IMR-90 (cell line): ENCODE results near the gene OPRL1. TPM values are rescaled to one million over a fixed set of nuclear protein-coding genes. Genes with fewer than 3 reads are reported as not detected.

Experiments
- ATAC-seq: fragments of 200-7000 bp; cut with Tn5 transposase; 2 replicates; pipeline ENCODE4 v1.9.1; 2020; ENCODE audit warnings: low read depth, mild to moderate bottlenecking, moderate library complexity
- BruUV-seq: library from RNA; stranded (reverse); fragments of 400-500 nt; replicated peaks from 2 replicates; lab custom pipeline; 2021; lab: Mats Ljungman, UMichigan
- CTCF ChIA-PET: fragments of 300-600 bp; formaldehyde crosslinking; extraction: SDS; loops from one replicate; lab custom pipeline; 2021; ENCODE audit warnings: antibody characterized with exemption; lab: Yijun Ruan, JAX
- POLR2A ChIA-PET: fragments of 300-600 bp; sonication (Branson Sonifier 250); formaldehyde crosslinking; loops from one replicate; lab custom pipeline; 2022; ENCODE audit warnings: antibody characterized with exemption; ENCODE audit not compliant: unreplicated experiment; lab: Charles Lee
- DNase-seq: peaks from one replicate; pipeline ENCODE4 v3.0.0; 2013
- H2AFZ ChIP-seq: replicated peaks from 2 replicates; pipeline ENCODE3; 2013; ENCODE audit warnings: low read length, mild to moderate bottlenecking; ENCODE audit not compliant: poor library complexity
- H2AK5ac ChIP-seq: 2 replicates; pipeline ENCODE4 v1.6.1; 2013; ENCODE audit warnings: low read depth, low read length, inconsistent platforms
- H2AK9ac ChIP-seq: replicated peaks from 2 replicates; pipeline ENCODE3; 2013; ENCODE audit warnings: mild to moderate bottlenecking, low read depth, low read length, moderate library complexity; ENCODE audit not compliant: poor library complexity
- H2BK120ac ChIP-seq: 2 replicates; pipeline ENCODE4 v1.6.1; 2013; ENCODE audit warnings: low read depth, low read length, inconsistent platforms
- H2BK15ac ChIP-seq: 3 replicates; pipeline ENCODE4 v1.6.1; 2013; ENCODE audit warnings: low read depth, low read length, inconsistent platforms
- H2BK20ac ChIP-seq: 2 replicates; pipeline ENCODE4 v1.6.1; 2013; ENCODE audit warnings: low read depth, mild to moderate bottlenecking, inconsistent platforms, low read length, moderate library complexity
- H2BK5ac ChIP-seq: 2 replicates; pipeline ENCODE4 v1.6.1; 2013; ENCODE audit warnings: mild to moderate bottlenecking, low read depth, low read length, inconsistent platforms; ENCODE audit not compliant: poor library complexity, severe bottlenecking
- H3K14ac ChIP-seq: replicated peaks from 2 replicates; pipeline ENCODE4 v1.6.1; 2013; ENCODE audit warnings: low read depth, low read length, inconsistent platforms
- H3K18ac ChIP-seq: 2 replicates; pipeline ENCODE4 v1.6.1; 2013; ENCODE audit warnings: low read depth, low read length, control low read depth
- H3K23ac ChIP-seq: 2 replicates; pipeline ENCODE4 v1.6.1; 2013; ENCODE audit warnings: low read depth, low read length, inconsistent platforms
- H3K27ac ChIP-seq: 2 replicates; pipeline ENCODE4 v1.5.1; 2013; ENCODE audit warnings: mild to moderate bottlenecking, control low read depth, low read length; ENCODE audit not compliant: insufficient read depth
- H3K27me3 ChIP-seq: 2 replicates; pipeline ENCODE4 v1.6.1; 2013; ENCODE audit warnings: low read length; ENCODE audit not compliant: control insufficient read depth, insufficient read depth
- H3K36me3 ChIP-seq: 2 replicates; pipeline ENCODE4 v1.6.1; 2013; ENCODE audit warnings: low read length, mixed read lengths; ENCODE audit not compliant: control insufficient read depth, insufficient read depth
- H3K4ac ChIP-seq: 2 replicates; pipeline ENCODE4 v1.6.1; 2013; ENCODE audit warnings: low read depth, low read length, inconsistent platforms
- H3K4me1 ChIP-seq: 2 replicates; pipeline ENCODE4 v1.6.1; 2013; ENCODE audit warnings: low read length, mixed read lengths; ENCODE audit not compliant: control insufficient read depth, insufficient read depth
- H3K4me2 ChIP-seq: 2 replicates; pipeline ENCODE4 v1.6.1; 2013; ENCODE audit warnings: low read depth, mild to moderate bottlenecking, control low read depth, low read length, moderate library complexity
- H3K4me3 ChIP-seq: 2 replicates; pipeline ENCODE4 v1.5.1; 2013; ENCODE audit warnings: low read depth, mild to moderate bottlenecking, control low read depth, low read length, moderate library complexity; ENCODE audit not compliant: insufficient read depth
- H3K56ac ChIP-seq: 2 replicates; pipeline ENCODE4 v1.6.1; 2013; ENCODE audit warnings: low read length, inconsistent platforms; ENCODE audit not compliant: insufficient read depth; ENCODE audit errors: extremely low read depth
- H3K79me1 ChIP-seq, 2 experiments: 2 replicates each; pipeline ENCODE4 v1.6.1; 2013; ENCODE audit warnings: low read length in 2 of 2, inconsistent platforms in 1 of 2, low read depth in 1 of 2
- H3K9ac ChIP-seq: 2 replicates; pipeline ENCODE4 v1.6.1; 2013; ENCODE audit warnings: low read depth, low read length, control low read depth
- H3K9me1 ChIP-seq: 2 replicates; pipeline ENCODE4 v1.6.1; 2013; ENCODE audit warnings: low read length, inconsistent platforms; ENCODE audit not compliant: insufficient read depth
- H3K9me3 ChIP-seq: 2 replicates; pipeline ENCODE4 v1.6.1; 2013; ENCODE audit warnings: low read length; ENCODE audit not compliant: control insufficient read depth, insufficient read depth
- H4K20me1 ChIP-seq: 2 replicates; pipeline ENCODE4 v1.6.1; 2013; ENCODE audit warnings: low read length, inconsistent platforms; ENCODE audit not compliant: insufficient read depth
- H4K5ac ChIP-seq: 2 replicates; pipeline ENCODE4 v1.6.1; 2013; ENCODE audit warnings: mild to moderate bottlenecking, low read depth, low read length, control low read depth
- H4K8ac ChIP-seq, 2 experiments: 2 replicates each; pipeline ENCODE4 v1.6.1; 2013; ENCODE audit warnings: low read depth in 2 of 2, low read length in 2 of 2, control low read depth in 1 of 2, inconsistent platforms in 1 of 2
- H4K91ac ChIP-seq: 2 replicates; pipeline ENCODE4 v1.6.1; 2013; ENCODE audit warnings: low read depth, low read length, inconsistent platforms; ENCODE audit not compliant: insufficient read depth
- BHLHE40 ChIP-seq: fragments of 150-350 bp; IDR thresholded peaks from 2 replicates; pipeline ENCODE4 v1.6.1; 2016; ENCODE audit warnings: mild to moderate bottlenecking, low read depth, low read length
- CHD1 ChIP-seq: IDR thresholded peaks from 2 replicates; pipeline ENCODE4 v1.6.1; 2012; ENCODE audit warnings: low read depth, low read length, improper control_type of control experiment
- RCOR1 ChIP-seq: IDR thresholded peaks from 2 replicates; pipeline ENCODE4 v1.6.1; 2012; ENCODE audit warnings: mild to moderate bottlenecking, low read length, improper control_type of control experiment; ENCODE audit not compliant: insufficient replicate concordance
- RFX5 ChIP-seq: IDR thresholded peaks from 2 replicates; pipeline ENCODE4 v1.8.0; 2012; ENCODE audit warnings: low read depth, mild to moderate bottlenecking, low read length, moderate library complexity
- WGBS, 2 experiments: methylation state at CpG; one replicate each; pipeline versions ENCODE4 v1.1.5 to v1.1.7; 2013; ENCODE audit warnings: missing lambda C conversion rate in 2 of 2; ENCODE audit not compliant: insufficient read length in 1 of 2; ENCODE audit errors: extremely low coverage in 2 of 2; 5-methylcytosine and 5-hydroxymethylcytosine counted together
- dilution Hi-C: fragments of 300-500 bp; cut with HindIII; formaldehyde crosslinking; loops from one replicate; pipeline ENCODE4 v1.14.3; 2018; ENCODE audit warnings: low sequenced_read_pairs; ENCODE audit not compliant: unreplicated experiment
- in situ Hi-C: fragments of 300-500 bp; cut with MboI; formaldehyde crosslinking; loops from 3 replicates; pipeline ENCODE4 v1.14.3; 2019; ENCODE audit warnings: low sequenced_read_pairs, inconsistent platforms, mixed read lengths
- intact Hi-C: fragments of 100-400 bp; cut with micrococcal nuclease; formaldehyde crosslinking; loops from 2 replicates; pipeline ENCODE4 v1.10.0; 2022
- polyA plus RNA-seq, 3 experiments: library from polyadenylated mRNA; depleted of rRNA; stranded (reverse); fragments of >200 nt; gene quantifications; 2 replicates each; pipeline ENCODE4 v1.2.3, GENCODE V29; 2012; ENCODE audit warnings: low replicate concordance in 1 of 3
- total RNA-seq: library from RNA; depleted of rRNA; stranded (reverse); fragments of >200 nt; gene quantifications from 2 replicates; pipeline ENCODE4 v1.2.3, GENCODE V29; 2012
- TF ChIP-seq, protein P1 (sequence below): conservative IDR thresholded peaks from 2 replicates; pipeline ENCODE4 v1.5.1; 2012; ENCODE audit warnings: mild to moderate bottlenecking, low read depth, low read length, improper control_type of control experiment

OPRL1 gene
- total and polyA plus RNA-seq, 2 of the 4 experiments (the other 2 are of a cell fraction): 0.36 to 1.2 TPM

DNA sequence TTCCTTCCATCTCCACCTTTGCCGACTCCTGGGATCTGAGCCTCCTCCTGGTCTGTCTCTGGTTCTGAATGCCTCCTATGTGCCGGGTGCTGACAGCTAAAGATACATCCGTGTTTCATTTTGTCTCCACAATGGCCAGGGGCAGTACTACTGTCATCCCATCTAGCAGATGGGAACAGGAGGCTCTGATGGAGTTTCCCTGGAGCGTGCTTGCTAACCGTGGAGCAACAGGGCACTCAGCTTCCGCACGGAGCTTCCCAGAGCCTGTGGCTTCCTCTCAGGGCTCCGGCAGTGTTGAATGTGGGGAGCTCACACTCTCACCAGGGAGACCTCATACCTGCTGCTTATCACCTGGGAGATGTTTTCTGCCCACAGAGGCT lies 39.4 kb downstream of the OPRL1 start:
- no peak overlapping the region for H3K4me3 ChIP-seq
- POLR2A ChIA-PET: no interaction called here
- no peak overlapping the region for H2BK120ac ChIP-seq
- no peak overlapping the region for H3K4ac ChIP-seq
- no peak overlapping the region for H2AK5ac ChIP-seq
- no peaks in the 10 kb centered on the region for H3K36me3 ChIP-seq
- H3K27me3 ChIP-seq: peaks cover 32% of the 10 kb centered on the region
- H2BK20ac ChIP-seq: no peak overlapping the region
- H3K14ac ChIP-seq: no peak overlapping the region
- H3K4me2 ChIP-seq: no peak overlapping the region
- CTCF ChIA-PET: interaction anchor here (1.8 to 2.0 kb wide), 2 partner anchors 36 to 80 kb away, joined by 6 to 8 read pairs; no protein-coding TSS in a partner anchor
- no peak overlapping the region for H3K23ac ChIP-seq
- DNase-seq (no peak), ATAC-seq (no peak)
- no peak overlapping the region for H2AK9ac ChIP-seq
- H3K9me1 ChIP-seq: no peaks in the 10 kb centered on the region
- H3K4me1 ChIP-seq: no peaks in the 10 kb centered on the region
- H4K5ac ChIP-seq: no peak overlapping the region
- 60% methylated on average over 1 of the region's 8 CpGs; no CpG with 5 or more reads in 1 of the 2 experiments for WGBS, 2 experiments
- intact Hi-C loops: no loop called here
- no peak overlapping the region for H4K8ac ChIP-seq
- no peak overlapping the region for H2AFZ ChIP-seq
- dilution Hi-C loops: no loop called here
- H2BK5ac ChIP-seq: no peak overlapping the region
- in situ Hi-C loops: no loop called here
- no peak overlapping the region for H3K56ac ChIP-seq
- no peaks in the 10 kb centered on the region for H4K20me1 ChIP-seq
- H3K27ac ChIP-seq: no peak overlapping the region
- no peak overlapping the region for H3K18ac ChIP-seq
- H3K9me3 ChIP-seq: no peaks in the 10 kb centered on the region
- H3K79me1 ChIP-seq: no peaks in the 10 kb centered on the region
- no TSS peak for BruUV-seq
- no peak for TF ChIP-seq CHD1
- no peak for TF ChIP-seq BHLHE40
- no peak for TF ChIP-seq RFX5
- TF ChIP-seq RCOR1: no peak
- TF ChIP-seq, protein P1, sequence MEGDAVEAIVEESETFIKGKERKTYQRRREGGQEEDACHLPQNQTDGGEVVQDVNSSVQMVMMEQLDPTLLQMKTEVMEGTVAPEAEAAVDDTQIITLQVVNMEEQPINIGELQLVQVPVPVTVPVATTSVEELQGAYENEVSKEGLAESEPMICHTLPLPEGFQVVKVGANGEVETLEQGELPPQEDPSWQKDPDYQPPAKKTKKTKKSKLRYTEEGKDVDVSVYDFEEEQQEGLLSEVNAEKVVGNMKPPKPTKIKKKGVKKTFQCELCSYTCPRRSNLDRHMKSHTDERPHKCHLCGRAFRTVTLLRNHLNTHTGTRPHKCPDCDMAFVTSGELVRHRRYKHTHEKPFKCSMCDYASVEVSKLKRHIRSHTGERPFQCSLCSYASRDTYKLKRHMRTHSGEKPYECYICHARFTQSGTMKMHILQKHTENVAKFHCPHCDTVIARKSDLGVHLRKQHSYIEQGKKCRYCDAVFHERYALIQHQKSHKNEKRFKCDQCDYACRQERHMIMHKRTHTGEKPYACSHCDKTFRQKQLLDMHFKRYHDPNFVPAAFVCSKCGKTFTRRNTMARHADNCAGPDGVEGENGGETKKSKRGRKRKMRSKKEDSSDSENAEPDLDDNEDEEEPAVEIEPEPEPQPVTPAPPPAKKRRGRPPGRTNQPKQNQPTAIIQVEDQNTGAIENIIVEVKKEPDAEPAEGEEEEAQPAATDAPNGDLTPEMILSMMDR: no peak
- no peak overlapping the region for H4K91ac ChIP-seq
- no peak overlapping the region for H3K9ac ChIP-seq
- H2BK15ac ChIP-seq: no peak overlapping the region
